Hematopoietic multipotent progenitor cell (in vitro differentiated cells): ENCODE measurements around the gene DRD5. TPM values are rescaled to one million over a fixed set of nuclear protein-coding genes. Genes with fewer than 3 reads are reported as not detected.
"Not testable (repeated sequence)": the region's sequence is repeated elsewhere in the genome, so short reads cannot be mapped to it uniquely, and the experiment has no call there.

Experiments used
- DNase-seq, 3 donors: peaks; one replicate each; pipeline ENCODE4 v3.0.0-alpha.2; 2011 to 2015; ENCODE audit warnings: low read depth in 2 of 3, low spot score in 2 of 3
- total RNA-seq: library from RNA; depleted of rRNA; stranded (reverse); fragments of >200 nt; gene quantifications from one replicate; pipeline ENCODE4 v1.2.3, GENCODE V29; 2012

Gene DRD5
- not detected for total RNA-seq

- no peak for DNase-seq
These were observed at the start of gene DRD5 for GRCh38 chr4:9781343-9782135. Gene DRD5, plus strand, starts transcription at chr4:9781634. Its CDS starts 396 bp downstream, at chr4:9782030.

- DNase-seq = not testable (repeated sequence)
These were observed 49.2 kb upstream of the DRD5 start for GRCh38 chr4:9732256-9732655.

- DNase-seq = no peak
These were observed 45.9 kb upstream of the DRD5 start for GRCh38 chr4:9735515-9735914.

- not testable (repeated sequence) for DNase-seq
These were observed 44.2 kb upstream of the DRD5 start for GRCh38 chr4:9737280-9737679.

GRCh38 chr4:9743789-9744188 is 37.6 kb upstream of the DRD5 start:
- DNase-seq = not testable (repeated sequence)

GRCh38 chr4:9745782-9746181 is 35.7 kb upstream of the DRD5 start:
- DNase-seq = no peak

GRCh38 chr4:9758641-9759317 is 22.7 kb upstream of the DRD5 start:
- DNase-seq = no peak

- peak in 2 of 3 donors; percentile 59 to 91 for DNase-seq
These were observed 18.5 kb upstream of the DRD5 start for GRCh38 chr4:9762823-9763475.

- no peak for DNase-seq
These were observed 17.2 kb upstream of the DRD5 start for GRCh38 chr4:9764155-9764696.

- peak in 2 of 3 donors; percentile 16 to 46 for DNase-seq
These were observed 16.3 kb upstream of the DRD5 start for GRCh38 chr4:9765091-9765490.

- no peak for DNase-seq
These were observed 12.1 kb upstream of the DRD5 start for GRCh38 chr4:9769321-9769720.

GRCh38 chr4:9771034-9771433 is 10.4 kb upstream of the DRD5 start:
- DNase-seq = no peak

GRCh38 chr4:9773471-9773870 is 8.0 kb upstream of the DRD5 start:
- DNase-seq = no peak

- DNase-seq = no peak
These were observed 652 bp downstream of the DRD5 start for GRCh38 chr4:9782136-9782436.

GRCh38 chr4:9785891-9786290 is 4.5 kb downstream of the DRD5 start:
- DNase-seq = not testable (repeated sequence)

GRCh38 chr4:9792381-9792780 is 10.9 kb downstream of the DRD5 start:
- DNase-seq = no peak

- not testable (repeated sequence) for DNase-seq
These were observed 15.2 kb downstream of the DRD5 start for GRCh38 chr4:9796641-9797040.

GRCh38 chr4:9800848-9801247 is 19.4 kb downstream of the DRD5 start:
- no peak for DNase-seq

- no peak for DNase-seq
These were observed 23.5 kb downstream of the DRD5 start for GRCh38 chr4:9804918-9805317.

GRCh38 chr4:9808077-9808476 is 26.6 kb downstream of the DRD5 start:
- no peak for DNase-seq

- no peak for DNase-seq
These were observed 30.4 kb downstream of the DRD5 start for GRCh38 chr4:9811806-9812205.
